ENCODE measurements around the gene OTOP1. TPM values are rescaled to one million over a fixed set of nuclear protein-coding genes. Genes with fewer than 3 reads are reported as not detected.

OTOP1 gene
- total RNA-seq, 3 donors from 2014 or later (not counting 1 experiment from before 2014, with no cell fraction given): not detected

GRCh38 chr4:4206204-4206603 is 20.5 kb downstream of the OTOP1 start:
- Mint-ChIP-seq H3K36me3 (no peaks in the 10 kb centered on the region), H3K27me3 (ENCODE audit: low read depth in 2 of 2) (peaks cover 25 to 69% of the 10 kb centered on the region in 2 donors), H3K9me3 (no peaks in the 10 kb centered on the region), H3K4me3 (no peak overlapping the region), H3K4me1 (no peaks in the 10 kb centered on the region), H3K27ac (no peak overlapping the region)
- no peak for DNase-seq
- Histone ChIP-seq H3K4me3 (ENCODE audit: low read length) (no peak overlapping the region), H3K36me3 (ENCODE audit: control insufficient read depth, insufficient read depth, low read length) (no peaks in the 10 kb centered on the region), H3K27me3 (ENCODE audit: control insufficient read depth, insufficient read depth, low read length) (peaks cover 2% of the 10 kb centered on the region), H3K27ac (ENCODE audit: low read length) (no peak overlapping the region), H3K9me3 (ENCODE audit: control insufficient read depth, insufficient read depth, low read length) (no peaks in the 10 kb centered on the region), H3K4me1 (ENCODE audit: control insufficient read depth, insufficient read depth, low read length) (no peaks in the 10 kb centered on the region)
- no peak for ATAC-seq
- TF ChIP-seq, protein P1, sequence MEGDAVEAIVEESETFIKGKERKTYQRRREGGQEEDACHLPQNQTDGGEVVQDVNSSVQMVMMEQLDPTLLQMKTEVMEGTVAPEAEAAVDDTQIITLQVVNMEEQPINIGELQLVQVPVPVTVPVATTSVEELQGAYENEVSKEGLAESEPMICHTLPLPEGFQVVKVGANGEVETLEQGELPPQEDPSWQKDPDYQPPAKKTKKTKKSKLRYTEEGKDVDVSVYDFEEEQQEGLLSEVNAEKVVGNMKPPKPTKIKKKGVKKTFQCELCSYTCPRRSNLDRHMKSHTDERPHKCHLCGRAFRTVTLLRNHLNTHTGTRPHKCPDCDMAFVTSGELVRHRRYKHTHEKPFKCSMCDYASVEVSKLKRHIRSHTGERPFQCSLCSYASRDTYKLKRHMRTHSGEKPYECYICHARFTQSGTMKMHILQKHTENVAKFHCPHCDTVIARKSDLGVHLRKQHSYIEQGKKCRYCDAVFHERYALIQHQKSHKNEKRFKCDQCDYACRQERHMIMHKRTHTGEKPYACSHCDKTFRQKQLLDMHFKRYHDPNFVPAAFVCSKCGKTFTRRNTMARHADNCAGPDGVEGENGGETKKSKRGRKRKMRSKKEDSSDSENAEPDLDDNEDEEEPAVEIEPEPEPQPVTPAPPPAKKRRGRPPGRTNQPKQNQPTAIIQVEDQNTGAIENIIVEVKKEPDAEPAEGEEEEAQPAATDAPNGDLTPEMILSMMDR (IDR thresholded peaks at IDR 0.05): no peak
- intact Hi-C loops (cut with micrococcal nuclease): no loop called here

GRCh38 chr4:4204401-4204745 is 22.4 kb downstream of the OTOP1 start:
- intact Hi-C loops (cut with micrococcal nuclease): no loop called here
- no peak overlapping the region for H3K27ac ChIP-seq (ENCODE audit: low read length)
- H3K9me3 Mint-ChIP-seq: no peaks in the 10 kb centered on the region
- H3K27ac Mint-ChIP-seq: no peak overlapping the region
- WGBS (ENCODE audit: insufficient coverage): 85% methylated on average over 3 of the region's 3 CpGs
- H3K4me3 Mint-ChIP-seq: no peak overlapping the region
- H3K27me3 ChIP-seq (ENCODE audit: control insufficient read depth, insufficient read depth, low read length): peaks cover 2% of the 10 kb centered on the region
- no peaks in the 10 kb centered on the region for H3K9me3 ChIP-seq (ENCODE audit: control insufficient read depth, insufficient read depth, low read length)
- TF ChIP-seq, protein P1 (IDR thresholded peaks at IDR 0.05): no peak
- H3K36me3 ChIP-seq (ENCODE audit: control insufficient read depth, insufficient read depth, low read length): no peaks in the 10 kb centered on the region
- no peak overlapping the region for H3K4me3 ChIP-seq (ENCODE audit: low read length)
- H3K4me1 ChIP-seq (ENCODE audit: control insufficient read depth, insufficient read depth, low read length): no peaks in the 10 kb centered on the region
- ATAC-seq (no peak), DNase-seq (no peak)
- H3K4me1 Mint-ChIP-seq: no peaks in the 10 kb centered on the region
- peaks cover 18 to 51% of the 10 kb centered on the region in 2 donors for H3K27me3 Mint-ChIP-seq (ENCODE audit: low read depth in 2 of 2)
- H3K36me3 Mint-ChIP-seq: no peaks in the 10 kb centered on the region

GRCh38 chr4:4203688-4204400 is 22.9 kb downstream of the OTOP1 start:
- no peak overlapping the region for H3K27ac ChIP-seq (ENCODE audit: low read length)
- Mint-ChIP-seq H3K27ac (no peak overlapping the region), H3K36me3 (no peaks in the 10 kb centered on the region), H3K9me3 (no peaks in the 10 kb centered on the region), H3K4me1 (no peaks in the 10 kb centered on the region), H3K4me3 (no peak overlapping the region), H3K27me3 (ENCODE audit: low read depth in 2 of 2) (peaks cover 18 to 49% of the 10 kb centered on the region in 2 donors)
- no peaks in the 10 kb centered on the region for H3K9me3 ChIP-seq (ENCODE audit: control insufficient read depth, insufficient read depth, low read length)
- TF ChIP-seq, protein P1 (IDR thresholded peaks at IDR 0.05): no peak
- no peak for ATAC-seq
- H3K27me3 ChIP-seq (ENCODE audit: control insufficient read depth, insufficient read depth, low read length): peaks cover 2% of the 10 kb centered on the region
- no peaks in the 10 kb centered on the region for H3K36me3 ChIP-seq (ENCODE audit: control insufficient read depth, insufficient read depth, low read length)
- 78% methylated on average over 9 of the region's 10 CpGs for WGBS (ENCODE audit: insufficient coverage)
- no peak for DNase-seq
- no peak overlapping the region for H3K4me3 ChIP-seq (ENCODE audit: low read length)
- intact Hi-C loops (cut with micrococcal nuclease): no loop called here
- H3K4me1 ChIP-seq (ENCODE audit: control insufficient read depth, insufficient read depth, low read length): no peaks in the 10 kb centered on the region

- intact Hi-C loops (cut with micrococcal nuclease): no loop called here
- H3K27me3 Mint-ChIP-seq (ENCODE audit: low read depth in 2 of 2): peaks cover 12 to 48% of the 10 kb centered on the region in 2 donors
Measured at GRCh38 chr4:4202510-4202909, 24.2 kb downstream of the OTOP1 start.

More at GRCh38 chr4:4202510-4202909, 24.2 kb downstream of the OTOP1 start:
- Mint-ChIP-seq H3K27ac (no peak overlapping the region), H3K9me3 (no peaks in the 10 kb centered on the region), H3K36me3 (no peaks in the 10 kb centered on the region), H3K4me1 (no peaks in the 10 kb centered on the region), H3K4me3 (no peak overlapping the region)
- TF ChIP-seq, protein P1 (IDR thresholded peaks at IDR 0.05): no peak
- Histone ChIP-seq H3K4me1 (ENCODE audit: control insufficient read depth, insufficient read depth, low read length) (no peaks in the 10 kb centered on the region), H3K36me3 (ENCODE audit: control insufficient read depth, insufficient read depth, low read length) (no peaks in the 10 kb centered on the region), H3K4me3 (ENCODE audit: low read length) (no peak overlapping the region), H3K9me3 (ENCODE audit: control insufficient read depth, insufficient read depth, low read length) (no peaks in the 10 kb centered on the region), H3K27ac (ENCODE audit: low read length) (no peak overlapping the region), H3K27me3 (ENCODE audit: control insufficient read depth, insufficient read depth, low read length) (peaks cover 2% of the 10 kb centered on the region)
- no peak for DNase-seq
- WGBS (ENCODE audit: insufficient coverage): 64% methylated on average over 3 of the region's 4 CpGs
- no peak for ATAC-seq
